ENCODE data around the gene HGFAC. TPM values are rescaled to one million over a fixed set of nuclear protein-coding genes. Genes with fewer than 3 reads are reported as not detected.
"Not testable (repeated sequence)": the region's sequence is repeated elsewhere in the genome, so short reads cannot be mapped to it uniquely, and the experiment has no call there.

Gene HGFAC
- total and polyA plus RNA-seq, 2 donors = 0.19 to 1.2 TPM

GRCh38 chr4:3450643-3451042, 8.9 kb downstream of the HGFAC start:
- no peaks in the 10 kb centered on the region for H3K4me1 ChIP-seq (ENCODE audit: control insufficient read depth in 2 of 2, insufficient read depth in 2 of 2, low read length in 2 of 2)
- no peak overlapping the region for H3K27ac ChIP-seq (ENCODE audit: low read depth in 1 of 2, low read length in 1 of 2)
- WGBS = 98% methylated on average over 4 of the region's 4 CpGs
- no peak overlapping the region for H3K4me3 ChIP-seq (ENCODE audit: low read length in 2 of 2)
- no peak for DNase-seq (ENCODE audit: low read depth in 6 of 9, low spot score in 9 of 9)
- H3K27me3 ChIP-seq (ENCODE audit: control insufficient read depth in 2 of 2, insufficient read depth in 1 of 2, low read length in 1 of 2) = peaks cover 0 to 17% of the 10 kb centered on the region in 2 donors
- H3K36me3 ChIP-seq (ENCODE audit: control insufficient read depth in 2 of 2, insufficient read depth in 2 of 2, low read length in 1 of 2) = no peaks in the 10 kb centered on the region
- peaks cover under 1 to 1% of the 10 kb centered on the region in 2 donors for H3K9me3 ChIP-seq (ENCODE audit: control insufficient read depth in 2 of 2, insufficient read depth in 1 of 2, low read length in 1 of 2)

- WGBS = 92% methylated on average over 3 of the region's 3 CpGs
- Histone ChIP-seq H3K9me3 (ENCODE audit: control insufficient read depth in 2 of 2, insufficient read depth in 1 of 2, low read length in 1 of 2) (peaks cover 1 to 2% of the 10 kb centered on the region in 2 donors), H3K4me1 (ENCODE audit: control insufficient read depth in 2 of 2, insufficient read depth in 2 of 2, low read length in 2 of 2) (no peaks in the 10 kb centered on the region), H3K36me3 (ENCODE audit: control insufficient read depth in 2 of 2, insufficient read depth in 2 of 2, low read length in 1 of 2) (no peaks in the 10 kb centered on the region), H3K27ac (ENCODE audit: low read depth in 1 of 2, low read length in 1 of 2) (no peak overlapping the region), H3K27me3 (ENCODE audit: control insufficient read depth in 2 of 2, insufficient read depth in 1 of 2, low read length in 1 of 2) (peaks cover 0 to 17% of the 10 kb centered on the region in 2 donors), H3K4me3 (ENCODE audit: low read length in 2 of 2) (no peak overlapping the region)
- DNase-seq (ENCODE audit: low read depth in 6 of 9, low spot score in 9 of 9) = no peak
These were observed 10.2 kb downstream of the HGFAC start for GRCh38 chr4:3451956-3452355.

- no peak overlapping the region for H3K27ac ChIP-seq (ENCODE audit: low read depth in 1 of 2, low read length in 1 of 2)
- 91% methylated on average over 7 of the region's 7 CpGs for WGBS
These were observed 10.6 kb downstream of the HGFAC start for GRCh38 chr4:3452376-3452775.

GRCh38 chr4:3455596-3455995, 13.8 kb downstream of the HGFAC start:
- not testable (repeated sequence) for H3K27ac ChIP-seq (ENCODE audit: low read depth in 1 of 2, low read length in 1 of 2); H3K36me3 ChIP-seq (ENCODE audit: control insufficient read depth in 2 of 2, insufficient read depth in 2 of 2, low read length in 1 of 2); H3K4me1 ChIP-seq (ENCODE audit: control insufficient read depth in 2 of 2, insufficient read depth in 2 of 2, low read length in 2 of 2); H3K9me3 ChIP-seq (ENCODE audit: control insufficient read depth in 2 of 2, insufficient read depth in 1 of 2, low read length in 1 of 2); H3K27me3 ChIP-seq (ENCODE audit: control insufficient read depth in 2 of 2, insufficient read depth in 1 of 2, low read length in 1 of 2); DNase-seq (ENCODE audit: low read depth in 6 of 9, low spot score in 9 of 9); H3K4me3 ChIP-seq (ENCODE audit: low read length in 2 of 2)
- WGBS = 92% methylated on average over 3 of the region's 3 CpGs

More at GRCh38 chr4:3452376-3452775, 10.6 kb downstream of the HGFAC start:
- Histone ChIP-seq H3K36me3 (ENCODE audit: control insufficient read depth in 2 of 2, insufficient read depth in 2 of 2, low read length in 1 of 2) (no peaks in the 10 kb centered on the region), H3K27me3 (ENCODE audit: control insufficient read depth in 2 of 2, insufficient read depth in 1 of 2, low read length in 1 of 2) (peaks cover 0 to 17% of the 10 kb centered on the region in 2 donors), H3K4me1 (ENCODE audit: control insufficient read depth in 2 of 2, insufficient read depth in 2 of 2, low read length in 2 of 2) (no peaks in the 10 kb centered on the region), H3K4me3 (ENCODE audit: low read length in 2 of 2) (no peak overlapping the region), H3K9me3 (ENCODE audit: control insufficient read depth in 2 of 2, insufficient read depth in 1 of 2, low read length in 1 of 2) (peaks cover 1 to 2% of the 10 kb centered on the region in 2 donors)
- no peak for DNase-seq (ENCODE audit: low read depth in 6 of 9, low spot score in 9 of 9)

GRCh38 chr4:3458371-3458770, 16.6 kb downstream of the HGFAC start:
- peaks cover 0 to 2% of the 10 kb centered on the region in 2 donors for H3K9me3 ChIP-seq (ENCODE audit: control insufficient read depth in 2 of 2, insufficient read depth in 1 of 2, low read length in 1 of 2)
- H3K27me3 ChIP-seq (ENCODE audit: control insufficient read depth in 2 of 2, insufficient read depth in 1 of 2, low read length in 1 of 2) = peaks cover 15 to 25% of the 10 kb centered on the region in 2 donors
- no peaks in the 10 kb centered on the region for H3K4me1 ChIP-seq (ENCODE audit: control insufficient read depth in 2 of 2, insufficient read depth in 2 of 2, low read length in 2 of 2)
- H3K27ac ChIP-seq (ENCODE audit: low read depth in 1 of 2, low read length in 1 of 2) = no peak overlapping the region
- DNase-seq (ENCODE audit: low read depth in 6 of 9, low spot score in 9 of 9) = no peak
- no peaks in the 10 kb centered on the region for H3K36me3 ChIP-seq (ENCODE audit: control insufficient read depth in 2 of 2, insufficient read depth in 2 of 2, low read length in 1 of 2)
- no peak overlapping the region for H3K4me3 ChIP-seq (ENCODE audit: low read length in 2 of 2)
- 89% methylated on average over 6 of the region's 6 CpGs for WGBS

GRCh38 chr4:3459156-3459555, 17.4 kb downstream of the HGFAC start:
- peaks cover 21 to 33% of the 10 kb centered on the region in 2 donors for H3K27me3 ChIP-seq (ENCODE audit: control insufficient read depth in 2 of 2, insufficient read depth in 1 of 2, low read length in 1 of 2)
- H3K36me3 ChIP-seq (ENCODE audit: control insufficient read depth in 2 of 2, insufficient read depth in 2 of 2, low read length in 1 of 2); DNase-seq (ENCODE audit: low read depth in 6 of 9, low spot score in 9 of 9); H3K27ac ChIP-seq (ENCODE audit: low read depth in 1 of 2, low read length in 1 of 2); H3K9me3 ChIP-seq (ENCODE audit: control insufficient read depth in 2 of 2, insufficient read depth in 1 of 2, low read length in 1 of 2); H3K4me1 ChIP-seq (ENCODE audit: control insufficient read depth in 2 of 2, insufficient read depth in 2 of 2, low read length in 2 of 2); H3K4me3 ChIP-seq (ENCODE audit: low read length in 2 of 2): not testable (repeated sequence)
- 94% methylated on average over 5 of the region's 5 CpGs for WGBS

GRCh38 chr4:3460926-3461325, 19.2 kb downstream of the HGFAC start:
- no peaks in the 10 kb centered on the region for H3K4me1 ChIP-seq (ENCODE audit: control insufficient read depth in 2 of 2, insufficient read depth in 2 of 2, low read length in 2 of 2)
- H3K27ac ChIP-seq (ENCODE audit: low read depth in 1 of 2, low read length in 1 of 2) = no peak overlapping the region
- H3K9me3 ChIP-seq (ENCODE audit: control insufficient read depth in 2 of 2, insufficient read depth in 1 of 2, low read length in 1 of 2) = no peaks in the 10 kb centered on the region
- peaks cover 25 to 50% of the 10 kb centered on the region in 2 donors for H3K27me3 ChIP-seq (ENCODE audit: control insufficient read depth in 2 of 2, insufficient read depth in 1 of 2, low read length in 1 of 2)
- no peak overlapping the region for H3K4me3 ChIP-seq (ENCODE audit: low read length in 2 of 2)
- no peaks in the 10 kb centered on the region for H3K36me3 ChIP-seq (ENCODE audit: control insufficient read depth in 2 of 2, insufficient read depth in 2 of 2, low read length in 1 of 2)
- no peak for DNase-seq (ENCODE audit: low read depth in 6 of 9, low spot score in 9 of 9)
- WGBS = 92% methylated on average over 5 of the region's 5 CpGs

GRCh38 chr4:3461515-3462291, 19.9 kb downstream of the HGFAC start:
- H3K27me3 ChIP-seq (ENCODE audit: control insufficient read depth in 2 of 2, insufficient read depth in 1 of 2, low read length in 1 of 2) = peaks cover 27 to 56% of the 10 kb centered on the region in 2 donors

GRCh38 chr4:3462321-3462789, 20.6 kb downstream of the HGFAC start:
- Histone ChIP-seq H3K27me3 (ENCODE audit: control insufficient read depth in 2 of 2, insufficient read depth in 1 of 2, low read length in 1 of 2) (peaks cover 27 to 57% of the 10 kb centered on the region in 2 donors), H3K4me3 (ENCODE audit: low read length in 2 of 2) (no peak overlapping the region), H3K27ac (ENCODE audit: low read depth in 1 of 2, low read length in 1 of 2) (no peak overlapping the region), H3K9me3 (ENCODE audit: control insufficient read depth in 2 of 2, insufficient read depth in 1 of 2, low read length in 1 of 2) (no peaks in the 10 kb centered on the region), H3K36me3 (ENCODE audit: control insufficient read depth in 2 of 2, insufficient read depth in 2 of 2, low read length in 1 of 2) (no peaks in the 10 kb centered on the region), H3K4me1 (ENCODE audit: control insufficient read depth in 2 of 2, insufficient read depth in 2 of 2, low read length in 2 of 2) (no peaks in the 10 kb centered on the region)
- WGBS = 90% methylated on average over 10 of the region's 10 CpGs
- no peak for DNase-seq (ENCODE audit: low read depth in 6 of 9, low spot score in 9 of 9)

More at GRCh38 chr4:3461515-3462291, 19.9 kb downstream of the HGFAC start:
- Histone ChIP-seq H3K27ac (ENCODE audit: low read depth in 1 of 2, low read length in 1 of 2) (no peak overlapping the region), H3K36me3 (ENCODE audit: control insufficient read depth in 2 of 2, insufficient read depth in 2 of 2, low read length in 1 of 2) (no peaks in the 10 kb centered on the region), H3K4me1 (ENCODE audit: control insufficient read depth in 2 of 2, insufficient read depth in 2 of 2, low read length in 2 of 2) (no peaks in the 10 kb centered on the region), H3K9me3 (ENCODE audit: control insufficient read depth in 2 of 2, insufficient read depth in 1 of 2, low read length in 1 of 2) (no peaks in the 10 kb centered on the region), H3K4me3 (ENCODE audit: low read length in 2 of 2) (no peak overlapping the region)
- DNase-seq (ENCODE audit: low read depth in 6 of 9, low spot score in 9 of 9) = no peak
- 92% methylated on average over 25 of the region's 25 CpGs for WGBS
